Activated T-helper 9 cell treated with anti-CD3 and anti-CD28 coated beads, Interleukin-2, amount 50 U/mL, for 16 hours (primary cell): ENCODE results near the gene SBF2.
"Not testable (repeated sequence)": the region's sequence is repeated elsewhere in the genome, so short reads cannot be mapped to it uniquely, and the experiment has no call there.

Source experiments
- DNase-seq: peaks from one replicate; pipeline ENCODE4 v3.0.0-alpha.2; 2020; ENCODE audit warnings: low read depth

SBF2 gene

GRCh38 chr11:9747229-9747628 lies 546.8 kb downstream of the SBF2 start:
- no peak for DNase-seq

DNA sequence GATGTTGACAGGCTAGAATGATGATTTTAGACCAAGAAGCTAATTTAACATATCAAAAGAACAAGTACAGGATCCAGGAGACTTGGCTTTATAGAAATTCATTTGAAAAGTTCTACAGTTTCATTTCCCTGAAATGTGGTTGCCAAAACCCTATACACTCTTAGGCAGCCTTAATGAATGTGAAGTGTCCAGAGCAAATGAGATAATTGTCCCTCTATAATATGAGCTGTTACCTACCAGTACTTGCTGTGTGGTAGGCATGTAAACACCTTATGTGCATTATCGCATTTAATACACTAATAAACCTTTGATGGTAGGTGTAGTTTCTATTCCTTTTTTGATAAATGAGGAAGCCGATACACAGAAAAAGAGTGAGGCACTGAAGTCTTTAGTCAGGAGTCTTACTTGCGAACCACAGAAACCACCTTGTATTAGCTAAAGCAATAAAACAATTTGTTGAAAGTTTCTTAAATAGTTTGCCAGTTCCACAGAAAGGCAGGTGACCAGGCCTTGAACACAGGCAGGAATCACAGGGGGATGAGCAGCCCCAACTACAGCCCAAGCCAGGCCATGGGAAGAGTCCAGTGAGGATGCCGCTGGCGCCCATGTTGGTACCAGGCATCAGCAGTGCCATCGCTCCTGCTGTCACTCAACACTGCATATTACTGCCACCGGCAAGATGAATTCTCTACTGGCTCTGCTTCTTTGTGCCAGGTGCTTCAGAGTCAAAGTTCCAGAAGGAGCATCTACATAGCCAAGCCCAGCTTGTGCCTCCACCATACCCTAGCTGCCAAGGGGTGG lies 548.4 kb downstream of the SBF2 start:
- no peak for DNase-seq

GRCh38 chr11:9743512-9743911 lies 550.5 kb downstream of the SBF2 start:
- DNase-seq = not testable (repeated sequence)

DNA sequence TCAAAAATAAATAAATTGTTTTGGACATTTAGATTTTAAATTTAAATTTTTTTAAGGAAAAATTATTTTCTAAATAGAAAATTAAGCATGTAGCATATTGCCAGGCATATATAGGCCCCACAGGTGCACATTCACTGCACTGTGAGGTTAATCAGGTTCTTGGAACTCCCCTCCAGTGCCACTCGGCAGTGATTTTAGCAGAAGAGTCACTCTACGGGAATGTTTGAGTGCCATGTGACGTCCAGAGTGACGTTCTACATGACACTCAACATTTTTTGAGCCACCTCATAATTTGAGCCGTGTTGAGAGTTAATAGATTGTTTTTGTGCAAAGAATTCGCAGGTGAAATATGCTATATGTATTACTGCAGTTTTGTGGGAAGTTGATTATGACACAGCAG lies 552.8 kb downstream of the SBF2 start:
- DNase-seq = no peak

GRCh38 chr11:9740202-9740883 lies 553.7 kb downstream of the SBF2 start:
- DNase-seq = no peak

GRCh38 chr11:9739123-9739900 lies 554.7 kb downstream of the SBF2 start:
- DNase-seq = no peak

GRCh38 chr11:9738707-9739106 lies 555.3 kb downstream of the SBF2 start:
- DNase-seq = no peak

GRCh38 chr11:9738116-9738515 lies 555.9 kb downstream of the SBF2 start:
- no peak for DNase-seq

DNA sequence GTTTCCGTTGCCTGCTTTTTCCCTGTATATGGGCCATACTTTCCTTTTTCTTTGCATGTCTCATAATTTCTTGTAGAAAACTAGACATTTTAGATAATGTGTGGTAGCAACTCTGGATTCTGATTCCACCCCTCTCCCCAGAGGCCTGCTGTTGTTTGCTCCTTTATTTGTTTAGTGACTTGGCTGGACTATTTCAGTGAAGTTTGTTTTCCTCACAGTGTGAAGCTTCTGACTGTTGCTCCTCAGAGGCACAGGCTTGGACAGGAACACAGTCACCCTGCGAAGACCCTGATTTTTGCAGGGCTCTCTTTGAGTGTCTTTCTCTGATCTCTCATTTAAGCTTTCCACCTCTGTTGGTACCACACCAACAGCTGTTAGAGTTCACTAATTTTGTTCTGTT lies 557.7 kb downstream of the SBF2 start:
- DNase-seq = no peak

- no peak for DNase-seq
Observed at GRCh38 chr11:9735919-9736318, 558.1 kb downstream of the SBF2 start.

- no peak for DNase-seq
Observed at GRCh38 chr11:9735236-9735635, 558.8 kb downstream of the SBF2 start.

GRCh38 chr11:9733212-9733611 lies 560.8 kb downstream of the SBF2 start:
- no peak for DNase-seq

DNA sequence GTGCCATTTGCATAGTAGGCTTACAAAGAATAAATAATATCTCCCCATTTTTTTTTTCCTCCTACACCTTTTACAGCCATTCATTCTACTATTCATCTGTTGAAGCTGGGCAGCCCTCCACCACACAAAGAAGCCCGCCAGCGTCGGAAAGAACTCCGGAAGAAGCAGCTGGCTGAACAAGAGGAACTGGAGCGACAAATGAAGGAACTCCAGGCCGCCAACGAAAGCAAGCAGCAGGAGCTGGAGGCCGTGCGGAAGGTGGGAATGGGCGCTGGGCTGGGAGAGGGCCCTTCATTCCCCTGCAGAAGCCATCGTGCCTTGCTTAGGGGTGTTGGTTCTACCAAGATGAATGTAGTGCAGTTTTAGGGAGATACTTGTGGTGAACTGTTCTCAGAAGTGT lies 561.6 kb downstream of the SBF2 start:
- no peak for DNase-seq

GRCh38 chr11:9731256-9731655 lies 562.8 kb downstream of the SBF2 start:
- no peak for DNase-seq
